T-helper 1 cell treated with Interleukin-12 subunit alpha and Interleukin-12 subunit beta and Interleukin-4 antibody, amounts not matched to agents 30 μg/mL and 1 μg/mL, for 36 hours (primary cell): ENCODE data around the gene PEX11G.
A peak's percentile ranks its signal among the peaks of the same experiment; 100 is the strongest.

Source experiments
- H3K27ac Mint-ChIP-seq: one replicate; pipeline ENCODE4 v1.8.0; 2021; ENCODE audit warnings: mild to moderate bottlenecking, mixed read lengths
- H3K27me3 Mint-ChIP-seq: one replicate; pipeline ENCODE4 v1.8.0; 2021; ENCODE audit warnings: low read depth, mixed read lengths
- H3K36me3 Mint-ChIP-seq: one replicate; pipeline ENCODE4 v1.8.0; 2021; ENCODE audit warnings: low read depth, mixed read lengths
- H3K4me1 Mint-ChIP-seq: one replicate; pipeline ENCODE4 v1.8.0; 2021; ENCODE audit warnings: low read depth, mixed read lengths
- H3K4me3 Mint-ChIP-seq: one replicate; pipeline ENCODE4 v1.8.0; 2021; ENCODE audit warnings: mild to moderate bottlenecking, moderate library complexity, mixed read lengths
- H3K9me3 Mint-ChIP-seq: one replicate; pipeline ENCODE4 v1.8.0; 2021; ENCODE audit warnings: mixed read lengths

Gene PEX11G

DNA sequence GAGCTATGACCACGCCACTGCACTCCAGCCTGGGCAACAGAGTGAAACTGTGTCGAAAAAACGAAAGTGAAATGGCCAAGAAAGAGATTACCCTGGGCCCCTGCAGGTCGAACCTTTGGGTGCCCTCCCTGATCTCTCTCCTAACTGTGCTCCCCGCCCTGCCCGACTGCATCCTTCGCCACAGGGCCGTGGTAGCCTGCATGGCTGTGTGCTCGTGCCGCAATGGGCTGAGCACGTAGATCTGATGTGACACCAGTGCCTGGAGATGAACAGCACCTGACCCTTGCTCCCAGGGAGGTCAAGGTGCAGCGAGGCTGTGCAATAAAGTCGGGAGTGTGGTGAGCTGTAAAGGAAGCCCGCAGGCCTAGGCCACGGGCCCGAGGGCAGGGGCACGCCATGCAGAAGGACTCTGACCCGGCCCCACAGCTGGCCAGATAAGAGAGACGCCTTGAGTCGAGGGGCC is 60.2 kb downstream of the PEX11G start:
- H3K4me3 Mint-ChIP-seq, result no peak overlapping the region
- H3K36me3 Mint-ChIP-seq, result no peaks in the 10 kb centered on the region
- no peak overlapping the region for H3K27ac Mint-ChIP-seq
- H3K27me3 Mint-ChIP-seq, result no peaks in the 10 kb centered on the region
- no peaks in the 10 kb centered on the region for H3K9me3 Mint-ChIP-seq
- peaks cover 11% of the 10 kb centered on the region for H3K4me1 Mint-ChIP-seq

DNA sequence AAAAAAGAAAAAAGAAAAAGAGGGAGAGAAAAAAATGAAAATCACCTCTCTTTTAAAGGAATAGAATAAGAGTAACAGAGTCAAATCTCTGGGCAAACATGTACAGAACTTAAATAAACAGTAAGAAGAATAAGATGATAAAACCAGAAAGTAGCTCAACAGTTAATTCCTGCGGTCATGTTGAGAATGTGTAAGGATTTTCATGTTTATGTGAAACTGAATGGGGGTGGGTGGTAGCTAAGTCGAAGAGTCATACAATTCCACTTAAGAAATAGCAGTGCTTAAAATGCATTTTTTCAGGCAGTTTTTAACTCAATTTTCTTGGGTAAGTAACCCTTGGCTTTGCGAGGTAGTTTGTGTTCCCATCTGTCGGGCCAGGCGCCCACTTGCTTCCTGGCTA is 60.9 kb downstream of the PEX11G start:
- Mint-ChIP-seq H3K27me3 (no peaks in the 10 kb centered on the region), H3K27ac (peak overlapping the region; percentile 27), H3K36me3 (peaks cover 7% of the 10 kb centered on the region), H3K4me1 (peaks cover 11% of the 10 kb centered on the region), H3K9me3 (no peaks in the 10 kb centered on the region), H3K4me3 (no peak overlapping the region)

DNA sequence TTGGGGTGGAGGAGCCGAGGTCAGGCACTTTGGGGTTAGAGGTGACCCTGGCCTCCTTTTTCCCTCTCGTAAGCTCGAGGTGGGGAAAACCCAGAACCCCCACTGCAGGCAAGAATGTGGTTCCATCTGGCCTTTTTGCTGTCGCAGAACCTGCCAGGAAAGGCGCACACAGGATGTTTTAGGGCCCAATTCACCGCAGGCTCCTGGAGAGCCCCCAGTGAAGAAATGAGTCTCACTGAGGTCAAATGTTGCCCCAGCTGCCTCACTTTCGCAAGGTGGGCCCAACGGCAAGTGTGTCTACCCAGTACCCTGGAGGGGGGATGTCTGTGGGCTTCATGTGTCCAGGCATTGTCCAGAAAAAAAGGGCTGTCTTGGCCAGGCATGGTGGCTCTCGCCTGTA is 61.8 kb downstream of the PEX11G start:
- peaks cover 12% of the 10 kb centered on the region for H3K36me3 Mint-ChIP-seq
- peak overlapping the region; percentile 31 for H3K4me3 Mint-ChIP-seq
- peak overlapping the region; percentile 62 for H3K27ac Mint-ChIP-seq
- H3K27me3 Mint-ChIP-seq, result no peaks in the 10 kb centered on the region
- H3K4me1 Mint-ChIP-seq, result peaks cover 12% of the 10 kb centered on the region
- no peaks in the 10 kb centered on the region for H3K9me3 Mint-ChIP-seq
